ENCODE measurements around the gene SESTD1. TPM values are rescaled to one million over a fixed set of nuclear protein-coding genes. Genes with fewer than 3 reads are reported as not detected.

Gene SESTD1
- total and polyA plus RNA-seq, 2 of the 13 experiments (the other 11 are each of a cell fraction or from before 2014, with no cell fraction given) = 74.4 to 101 TPM

DNA sequence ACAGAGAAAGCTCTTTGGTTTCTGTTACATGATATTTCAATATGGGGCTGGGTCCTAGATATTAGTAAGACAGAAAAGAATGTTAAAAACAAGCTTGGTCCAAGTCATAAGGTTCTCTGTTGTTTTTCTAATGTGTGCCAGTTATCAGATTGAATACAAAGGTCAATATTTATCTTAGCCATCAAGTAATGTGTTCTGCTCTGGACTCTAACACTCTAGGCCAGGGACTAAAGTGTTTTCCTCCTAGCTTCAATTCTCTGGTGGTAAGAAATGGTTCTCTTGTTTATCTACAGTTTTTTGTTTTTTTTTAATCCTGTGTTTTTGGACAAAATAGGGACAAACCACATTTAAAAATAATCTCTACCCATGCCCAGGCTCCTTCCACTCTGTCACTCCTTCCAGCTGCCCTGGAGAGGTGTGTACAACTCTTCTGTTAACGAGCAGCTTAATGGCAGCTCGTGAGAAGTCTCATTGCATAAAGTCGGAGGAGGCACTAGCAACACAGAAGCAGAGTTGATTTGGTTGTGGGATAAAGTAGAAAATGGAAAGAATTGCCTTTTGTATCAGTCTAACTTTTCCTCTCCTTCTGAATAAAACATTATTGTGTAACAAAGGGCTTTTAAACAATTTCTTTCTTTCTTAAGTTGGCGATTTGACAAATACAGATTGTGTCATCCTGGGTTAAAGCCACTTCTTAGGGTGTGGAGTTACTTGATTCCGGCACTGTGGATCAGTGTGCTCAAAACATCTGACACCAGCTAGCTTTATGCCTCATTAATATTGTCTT lies 8.0 kb upstream of the SESTD1 start (continued):
- TF ChIP-seq ZNF879 (CRISPR knock-in tag; IDR thresholded peaks at IDR 0.05) (no peak), KAT7 (CRISPR knock-in tag; IDR thresholded peaks at IDR 0.05; ENCODE audit: borderline replicate concordance) (no peak; the same call in 1 of the 2 replicates), FOXJ3 (CRISPR knock-in tag; IDR thresholded peaks at IDR 0.05; ENCODE audit: borderline replicate concordance) (peak; percentile 93; the same call in 1 of the 2 replicates), ZNF510 (CRISPR knock-in tag; IDR thresholded peaks at IDR 0.05; ENCODE audit: low read depth) (no peak), FOXK1 (CRISPR knock-in tag; IDR thresholded peaks at IDR 0.05; ENCODE audit: borderline replicate concordance, low read depth) (peak; percentile 74), RFX5 (IDR thresholded peaks at IDR 0.05; ENCODE audit: low read depth, low read length) (no peak), ZNF761 (CRISPR knock-in tag; conservative IDR thresholded peaks at IDR 0.05) (0 out of 2 replicates have a peak, but pooled peaks have one; percentile 41), ZNF143 (CRISPR knock-in tag; IDR thresholded peaks at IDR 0.05) (no peak), KMT2A (CRISPR knock-in tag; IDR thresholded peaks at IDR 0.05) (peak; percentile 50; the same call in 1 of the 2 replicates), ZNF567 (CRISPR knock-in tag; IDR thresholded peaks at IDR 0.05; ENCODE audit: borderline replicate concordance) (no peak), ZNF713 (CRISPR knock-in tag; IDR thresholded peaks at IDR 0.05) (no peak), HOXA5 (CRISPR knock-in tag; IDR thresholded peaks at IDR 0.05) (0 out of 2 replicates have a peak, but pooled peaks have one; percentile 18), FOXK2 (IDR thresholded peaks at IDR 0.05) (peak; percentile 67; the same call in 1 of the 2 replicates), TBX3 (IDR thresholded peaks at IDR 0.05; ENCODE audit: borderline replicate concordance) (peak; percentile 74; the same call in 1 of the 2 replicates), ONECUT2 (CRISPR knock-in tag; IDR thresholded peaks at IDR 0.05) (0 out of 2 replicates have a peak, but pooled peaks have one; percentile 56), SOX6 (IDR thresholded peaks at IDR 0.05) (no peak), SOX6 (CRISPR knock-in tag; IDR thresholded peaks at IDR 0.05) (peak; percentile 88), DRAP1 (CRISPR knock-in tag; IDR thresholded peaks at IDR 0.05) (peak; percentile 60; the same call in 1 of the 2 replicates), MAFK (conservative IDR thresholded peaks at IDR 0.05 in 1 of 2, IDR thresholded peaks at IDR 0.05 in 1 of 2; ENCODE audit: low read length in 2 of 2) (peak in 1 of 2 experiments; percentile 56; a peak in 2 of 4 replicates), RARA (CRISPR knock-in tag; IDR thresholded peaks at IDR 0.05) (peak; percentile 66), NRL (CRISPR knock-in tag; IDR thresholded peaks at IDR 0.05; ENCODE audit: borderline replicate concordance) (no peak), SATB2 (CRISPR knock-in tag; IDR thresholded peaks at IDR 0.05) (0 out of 2 replicates have a peak, but pooled peaks have one; percentile 16), ZNF10 (CRISPR knock-in tag; IDR thresholded peaks at IDR 0.05; ENCODE audit: borderline replicate concordance, low read depth) (no peak)
- TF ChIP-seq, protein P1, sequence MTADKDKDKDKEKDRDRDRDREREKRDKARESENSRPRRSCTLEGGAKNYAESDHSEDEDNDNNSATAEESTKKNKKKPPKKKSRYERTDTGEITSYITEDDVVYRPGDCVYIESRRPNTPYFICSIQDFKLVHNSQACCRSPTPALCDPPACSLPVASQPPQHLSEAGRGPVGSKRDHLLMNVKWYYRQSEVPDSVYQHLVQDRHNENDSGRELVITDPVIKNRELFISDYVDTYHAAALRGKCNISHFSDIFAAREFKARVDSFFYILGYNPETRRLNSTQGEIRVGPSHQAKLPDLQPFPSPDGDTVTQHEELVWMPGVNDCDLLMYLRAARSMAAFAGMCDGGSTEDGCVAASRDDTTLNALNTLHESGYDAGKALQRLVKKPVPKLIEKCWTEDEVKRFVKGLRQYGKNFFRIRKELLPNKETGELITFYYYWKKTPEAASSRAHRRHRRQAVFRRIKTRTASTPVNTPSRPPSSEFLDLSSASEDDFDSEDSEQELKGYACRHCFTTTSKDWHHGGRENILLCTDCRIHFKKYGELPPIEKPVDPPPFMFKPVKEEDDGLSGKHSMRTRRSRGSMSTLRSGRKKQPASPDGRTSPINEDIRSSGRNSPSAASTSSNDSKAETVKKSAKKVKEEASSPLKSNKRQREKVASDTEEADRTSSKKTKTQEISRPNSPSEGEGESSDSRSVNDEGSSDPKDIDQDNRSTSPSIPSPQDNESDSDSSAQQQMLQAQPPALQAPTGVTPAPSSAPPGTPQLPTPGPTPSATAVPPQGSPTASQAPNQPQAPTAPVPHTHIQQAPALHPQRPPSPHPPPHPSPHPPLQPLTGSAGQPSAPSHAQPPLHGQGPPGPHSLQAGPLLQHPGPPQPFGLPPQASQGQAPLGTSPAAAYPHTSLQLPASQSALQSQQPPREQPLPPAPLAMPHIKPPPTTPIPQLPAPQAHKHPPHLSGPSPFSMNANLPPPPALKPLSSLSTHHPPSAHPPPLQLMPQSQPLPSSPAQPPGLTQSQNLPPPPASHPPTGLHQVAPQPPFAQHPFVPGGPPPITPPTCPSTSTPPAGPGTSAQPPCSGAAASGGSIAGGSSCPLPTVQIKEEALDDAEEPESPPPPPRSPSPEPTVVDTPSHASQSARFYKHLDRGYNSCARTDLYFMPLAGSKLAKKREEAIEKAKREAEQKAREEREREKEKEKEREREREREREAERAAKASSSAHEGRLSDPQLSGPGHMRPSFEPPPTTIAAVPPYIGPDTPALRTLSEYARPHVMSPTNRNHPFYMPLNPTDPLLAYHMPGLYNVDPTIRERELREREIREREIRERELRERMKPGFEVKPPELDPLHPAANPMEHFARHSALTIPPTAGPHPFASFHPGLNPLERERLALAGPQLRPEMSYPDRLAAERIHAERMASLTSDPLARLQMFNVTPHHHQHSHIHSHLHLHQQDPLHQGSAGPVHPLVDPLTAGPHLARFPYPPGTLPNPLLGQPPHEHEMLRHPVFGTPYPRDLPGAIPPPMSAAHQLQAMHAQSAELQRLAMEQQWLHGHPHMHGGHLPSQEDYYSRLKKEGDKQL (CRISPR knock-in tag; IDR thresholded peaks at IDR 0.05; ENCODE audit: low read depth) = peak; percentile 87
- TF ChIP-seq, protein P2, sequence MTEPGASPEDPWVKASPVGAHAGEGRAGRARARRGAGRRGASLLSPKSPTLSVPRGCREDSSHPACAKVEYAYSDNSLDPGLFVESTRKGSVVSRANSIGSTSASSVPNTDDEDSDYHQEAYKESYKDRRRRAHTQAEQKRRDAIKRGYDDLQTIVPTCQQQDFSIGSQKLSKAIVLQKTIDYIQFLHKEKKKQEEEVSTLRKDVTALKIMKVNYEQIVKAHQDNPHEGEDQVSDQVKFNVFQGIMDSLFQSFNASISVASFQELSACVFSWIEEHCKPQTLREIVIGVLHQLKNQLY (CRISPR knock-in tag; IDR thresholded peaks at IDR 0.05) = 0 out of 2 replicates have a peak, but pooled peaks have one; percentile 33

All from HepG2 (cell line).